ENCODE data around the gene CIAO2A. TPM values are rescaled to one million over a fixed set of nuclear protein-coding genes. Genes with fewer than 3 reads are reported as not detected.

The CIAO2A gene
- total RNA-seq, 1 donor from 2014 or later = 39.3 TPM

- Mint-ChIP-seq H3K27me3 (ENCODE audit: low read depth) (peaks cover 4% of the 10 kb centered on the region), H3K9me3 (no peaks in the 10 kb centered on the region), H3K36me3 (peaks cover 25% of the 10 kb centered on the region), H3K4me3 (no peak overlapping the region), H3K27ac (no peak overlapping the region), H3K4me1 (no peaks in the 10 kb centered on the region)
- TF ChIP-seq CTCF (IDR thresholded peaks at IDR 0.05; ENCODE audit: unreplicated experiment) = no peak
- DNase-seq (ENCODE audit: low spot score in 2 of 2, unreplicated experiment in 2 of 2) = no peak
These were observed 21.5 kb downstream of the CIAO2A start for GRCh38 chr15:64071931-64072765.

GRCh38 chr15:64070965-64071851, 22.4 kb downstream of the CIAO2A start:
- no peaks in the 10 kb centered on the region for H3K9me3 Mint-ChIP-seq
- no peak overlapping the region for H3K27ac Mint-ChIP-seq
- H3K4me1 Mint-ChIP-seq = no peaks in the 10 kb centered on the region
- TF ChIP-seq CTCF (IDR thresholded peaks at IDR 0.05; ENCODE audit: unreplicated experiment) = no peak
- H3K36me3 Mint-ChIP-seq = peaks cover 24% of the 10 kb centered on the region
- H3K27me3 Mint-ChIP-seq (ENCODE audit: low read depth) = peaks cover 4% of the 10 kb centered on the region
- H3K4me3 Mint-ChIP-seq = no peak overlapping the region
- no peak for DNase-seq (ENCODE audit: low spot score in 2 of 2, unreplicated experiment in 2 of 2)

GRCh38 chr15:64070106-64070505, 23.5 kb downstream of the CIAO2A start:
- Mint-ChIP-seq H3K27me3 (ENCODE audit: low read depth) (peaks cover 4% of the 10 kb centered on the region), H3K4me1 (no peaks in the 10 kb centered on the region), H3K9me3 (no peaks in the 10 kb centered on the region), H3K4me3 (no peak overlapping the region), H3K36me3 (peaks cover 24% of the 10 kb centered on the region), H3K27ac (no peak overlapping the region)
- no peak for DNase-seq (ENCODE audit: low spot score in 2 of 2, unreplicated experiment in 2 of 2)
- no peak for TF ChIP-seq CTCF (IDR thresholded peaks at IDR 0.05; ENCODE audit: unreplicated experiment)

- DNase-seq (ENCODE audit: low spot score in 2 of 2, unreplicated experiment in 2 of 2) = no peak
- H3K9me3 Mint-ChIP-seq = no peaks in the 10 kb centered on the region
- TF ChIP-seq CTCF (IDR thresholded peaks at IDR 0.05; ENCODE audit: unreplicated experiment) = no peak
- H3K4me1 Mint-ChIP-seq = no peaks in the 10 kb centered on the region
- H3K27ac Mint-ChIP-seq = no peak overlapping the region
- H3K4me3 Mint-ChIP-seq = no peak overlapping the region
- peaks cover 15% of the 10 kb centered on the region for H3K36me3 Mint-ChIP-seq
- peaks cover 6% of the 10 kb centered on the region for H3K27me3 Mint-ChIP-seq (ENCODE audit: low read depth)
These were observed 25.5 kb downstream of the CIAO2A start for GRCh38 chr15:64068133-64068532.

- Mint-ChIP-seq H3K36me3 (peaks cover 11% of the 10 kb centered on the region), H3K4me1 (no peaks in the 10 kb centered on the region), H3K27me3 (ENCODE audit: low read depth) (peaks cover 6% of the 10 kb centered on the region), H3K9me3 (no peaks in the 10 kb centered on the region), H3K4me3 (no peak overlapping the region), H3K27ac (no peak overlapping the region)
- TF ChIP-seq CTCF (IDR thresholded peaks at IDR 0.05; ENCODE audit: unreplicated experiment) = peak; percentile 80
- DNase-seq (ENCODE audit: low spot score in 2 of 2, unreplicated experiment in 2 of 2) = peak; percentile 51 to 82
These were observed 26.0 kb downstream of the CIAO2A start for GRCh38 chr15:64067564-64068030.

Measured in mesothelial cell of epicardium (in vitro differentiated cells).